SK-N-SH (cell line): Measurements from ENCODE around the gene ADAMTS14. TPM values are rescaled to one million over a fixed set of nuclear protein-coding genes. Genes with fewer than 3 reads are reported as not detected.

Experiments
- CTCF ChIA-PET: fragments of 300-600, 350-600 bp; formaldehyde crosslinking; extraction: SDS; loops from one replicate; lab custom pipeline; 2021; lab: Yijun Ruan, JAX
- POLR2A ChIA-PET: fragments of 350-600 bp; sonication (Branson Sonifier 250); formaldehyde crosslinking; extraction: SDS; loops from one replicate; lab custom pipeline; 2020; ENCODE audit warnings: antibody characterized with exemption, inconsistent platforms; lab: Yijun Ruan, JAX
- DNase-seq: peaks from one replicate; pipeline ENCODE4 v3.0.0; 2012
- H2AFZ ChIP-seq: fragments of 200-600 bp; sonication (generic); 2 replicates; pipeline ENCODE4 v1.8.1; 2016; ENCODE audit warnings: antibody characterized with exemption, mild to moderate bottlenecking, low read depth
- H3F3A ChIP-seq: fragments of 200-600 bp; sonication (generic); replicated peaks from 2 replicates; pipeline ENCODE3; 2016; ENCODE audit warnings: antibody characterized with exemption, mild to moderate bottlenecking; ENCODE audit not compliant: insufficient read depth
- H3K27ac ChIP-seq, 2 experiments: fragments of 200-500 bp in 1 of 2; fragments of 200-600 bp in 1 of 2; sonication (Bioruptor generic) in 1 of 2; sonication (generic), shearing (Covaris generic) in 1 of 2; 2 replicates each; pipeline versions ENCODE4 v1.5.1 to v1.6.1; 2014 to 2016; ENCODE audit warnings: low read depth in 2 of 2, inconsistent platforms in 1 of 2, low read length in 1 of 2, mild to moderate bottlenecking in 1 of 2, mixed read lengths in 1 of 2
- H3K27me3 ChIP-seq: fragments of 200-600 bp; sonication (generic), shearing (Covaris generic); 2 replicates; pipeline ENCODE4 v1.6.1; 2016; ENCODE audit warnings: mixed run types; ENCODE audit not compliant: insufficient read depth
- H3K36me3 ChIP-seq, 2 experiments: fragments of 200-500 bp in 1 of 2; fragments of 200-600 bp in 1 of 2; sonication (Bioruptor generic) in 1 of 2; sonication (generic) in 1 of 2; replicated peaks in 1 of 2; 2 replicates each; pipeline versions ENCODE3 to v1.5.1; 2014 to 2016; ENCODE audit warnings: low read length in 1 of 2, mild to moderate bottlenecking in 1 of 2; ENCODE audit not compliant: insufficient read depth in 2 of 2, control insufficient read depth in 1 of 2
- H3K4me1 ChIP-seq, 2 experiments: fragments of 200-500 bp in 1 of 2; fragments of 200-600 bp in 1 of 2; sonication (Bioruptor generic) in 1 of 2; sonication (generic), shearing (Covaris generic) in 1 of 2; 2 replicates each; pipeline versions ENCODE4 v1.5.1 to v1.6.1; 2014 to 2016; ENCODE audit warnings: low read depth in 1 of 2, low read length in 1 of 2, mixed run types in 1 of 2; ENCODE audit not compliant: insufficient read depth in 2 of 2, control insufficient read depth in 1 of 2
- H3K4me2 ChIP-seq: fragments of 200-600 bp; sonication (generic), shearing (Covaris generic); 2 replicates; pipeline ENCODE4 v1.6.1; 2017; ENCODE audit warnings: mixed run types
- H3K4me3 ChIP-seq, 2 experiments: fragments of 200-500 bp in 1 of 2; fragments of 200-600 bp in 1 of 2; sonication (Bioruptor generic) in 1 of 2; sonication (generic), shearing (Covaris generic) in 1 of 2; 2 replicates each; pipeline versions ENCODE4 v1.5.1 to v1.8.1; 2014 to 2016; ENCODE audit warnings: low read depth in 2 of 2, inconsistent platforms in 1 of 2, low read length in 1 of 2, mild to moderate bottlenecking in 1 of 2, mixed read lengths in 1 of 2, moderate library complexity in 1 of 2
- H3K79me2 ChIP-seq: fragments of 200-600 bp; sonication (generic); 2 replicates; pipeline ENCODE4 v1.8.1; 2017; ENCODE audit warnings: mild to moderate bottlenecking; ENCODE audit not compliant: insufficient read depth
- H3K9ac ChIP-seq: fragments of 200-600 bp; sonication (generic); 2 replicates; pipeline ENCODE4 v1.6.1; 2017; ENCODE audit warnings: mixed run types
- H3K9me2 ChIP-seq: fragments of 200-600 bp; sonication (generic); 2 replicates; pipeline ENCODE4 v1.6.1; 2017; ENCODE audit warnings: mixed run types
- H3K9me3 ChIP-seq: fragments of 200-600 bp; sonication (generic); 2 replicates; pipeline ENCODE4 v1.6.1; 2017; ENCODE audit warnings: mixed run types, mild to moderate bottlenecking, moderate library complexity
- H4K20me1 ChIP-seq: fragments of 200-600 bp; sonication (generic); 2 replicates; pipeline ENCODE4 v1.6.1; 2017; ENCODE audit warnings: mild to moderate bottlenecking, mixed run types; ENCODE audit not compliant: insufficient read depth
- EP300 ChIP-seq, 2 experiments: IDR thresholded peaks; 2 replicates each; pipeline versions ENCODE4 v1.4.0 to v1.6.1; 2012; ENCODE audit warnings: borderline replicate concordance in 1 of 2, low read depth in 1 of 2, low read length in 1 of 2
- EZH2phosphoT487 ChIP-seq: fragments of 200-600 bp; sonication (generic); IDR thresholded peaks from 2 replicates; pipeline ENCODE4 v1.6.1; 2017; ENCODE audit warnings: low read depth, mixed run types, mild to moderate bottlenecking, antibody characterized with exemption, moderate library complexity, borderline replicate concordance
- FOSL2 ChIP-seq: IDR thresholded peaks from 2 replicates; pipeline ENCODE4 v1.4.0; 2012; ENCODE audit warnings: low read depth, mild to moderate bottlenecking, moderate library complexity, borderline replicate concordance
- FOXJ3 ChIP-seq: sonication (generic); formaldehyde crosslinking; IDR thresholded peaks from 2 replicates; pipeline ENCODE4 v1.5.1; 2020; ENCODE audit warnings: mild to moderate bottlenecking, missing genetic modification reagents
- JUND ChIP-seq: IDR thresholded peaks from 2 replicates; pipeline ENCODE4 v1.4.0; 2012
- MEF2A ChIP-seq: IDR thresholded peaks from 2 replicates; pipeline ENCODE4 v1.4.0; 2012; ENCODE audit warnings: low read depth, borderline replicate concordance
- MXI1 ChIP-seq: IDR thresholded peaks from 2 replicates; pipeline ENCODE4 v1.6.1; 2012; ENCODE audit warnings: mild to moderate bottlenecking, low read depth, low read length, improper control_type of control experiment
- NRF1 ChIP-seq: IDR thresholded peaks from 2 replicates; pipeline ENCODE4 v1.6.1; 2012; ENCODE audit warnings: low read depth, mild to moderate bottlenecking, low read length
- POLR2AphosphoS5 ChIP-seq: IDR thresholded peaks from 2 replicates; pipeline ENCODE4 v1.6.1; 2012; ENCODE audit warnings: low read depth, low read length
- RCOR1 ChIP-seq: fragments of 150-350 bp; IDR thresholded peaks from 2 replicates; pipeline ENCODE4 v1.6.1; 2017; ENCODE audit warnings: antibody characterized with exemption, low read length
- RFX5 ChIP-seq: IDR thresholded peaks from 2 replicates; pipeline ENCODE4 v1.6.1; 2012; ENCODE audit warnings: mild to moderate bottlenecking, improper control_type of control experiment, low read length
- RXRA ChIP-seq: IDR thresholded peaks from 2 replicates; pipeline ENCODE4 v1.4.0; 2012; ENCODE audit warnings: low read depth, mild to moderate bottlenecking, borderline replicate concordance
- TEAD4 ChIP-seq: IDR thresholded peaks from 2 replicates; pipeline ENCODE4 v1.4.0; 2012; ENCODE audit warnings: mild to moderate bottlenecking, borderline replicate concordance; ENCODE audit not compliant: insufficient read depth
- YY1 ChIP-seq: IDR thresholded peaks from 2 replicates; pipeline ENCODE4 v1.4.0; 2012; ENCODE audit warnings: low read depth, mild to moderate bottlenecking
- WGBS: methylation state at CpG from one replicate; pipeline ENCODE4 v1.1.6; 2017; ENCODE audit warnings: low lambda C conversion rate; 5-methylcytosine and 5-hydroxymethylcytosine counted together
- polyA plus RNA-seq, 3 experiments: library from polyadenylated mRNA; depleted of rRNA; stranded (reverse); fragments of >200 nt; gene quantifications; 2 replicates each; pipeline ENCODE4 v1.2.3, GENCODE V29; 2012
- TF ChIP-seq, protein P1 (sequence below): IDR thresholded peaks from 2 replicates; pipeline ENCODE4 v1.4.0; 2012; ENCODE audit warnings: low read depth
- TF ChIP-seq, protein P2 (sequence below): IDR thresholded peaks from 2 replicates; pipeline ENCODE4 v1.4.0; 2012; ENCODE audit warnings: low read depth, borderline replicate concordance
- TF ChIP-seq, protein P3 (sequence below): fragments of 150-350 bp; IDR thresholded peaks from 2 replicates; pipeline ENCODE4 v1.6.1; 2017; ENCODE audit warnings: antibody characterized with exemption, low read length, low read depth, borderline replicate concordance
- TF ChIP-seq, protein P4 (sequence below): IDR thresholded peaks from 2 replicates; pipeline ENCODE4; 2012
- TF ChIP-seq, protein P5 (sequence below): IDR thresholded peaks from 2 replicates; pipeline ENCODE4 v1.4.0; 2012; ENCODE audit warnings: low read depth, borderline replicate concordance
- TF ChIP-seq, protein P6 (sequence below): IDR thresholded peaks from 2 replicates; pipeline ENCODE4 v1.6.1; 2012; ENCODE audit warnings: mild to moderate bottlenecking, low read depth, low read length, moderate library complexity

ADAMTS14 gene
- polyA plus RNA-seq, 1 of the 3 experiments (the other 2 are of a cell fraction): 1.1 TPM

DNA sequence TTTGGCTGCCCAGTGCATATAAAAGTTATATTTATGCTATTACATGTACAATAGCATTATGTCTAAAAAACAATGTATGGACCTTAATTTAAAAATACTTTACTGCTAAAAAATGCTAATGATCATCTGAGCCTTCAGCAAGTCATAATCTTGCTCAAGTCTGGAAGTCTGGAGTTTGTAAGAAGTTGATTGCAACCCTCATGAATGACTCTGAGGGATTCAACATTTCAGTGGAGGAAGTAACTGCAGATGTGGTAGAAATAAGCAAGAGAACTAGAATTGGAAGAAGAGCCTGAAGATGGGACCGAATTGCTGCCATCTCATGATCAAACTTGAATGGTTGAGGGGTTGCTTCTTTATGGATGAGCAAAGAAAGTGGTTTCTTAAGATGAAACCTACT is 13.0 kb upstream of the ADAMTS14 start:
- TF ChIP-seq, protein P1, sequence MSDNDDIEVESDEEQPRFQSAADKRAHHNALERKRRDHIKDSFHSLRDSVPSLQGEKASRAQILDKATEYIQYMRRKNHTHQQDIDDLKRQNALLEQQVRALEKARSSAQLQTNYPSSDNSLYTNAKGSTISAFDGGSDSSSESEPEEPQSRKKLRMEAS: no peak
- TF ChIP-seq RFX5 (no peak), MXI1 (no peak), EP300 (IDR thresholded peaks at IDR 0.05; ENCODE audit: borderline replicate concordance in 1 of 2, low read depth in 1 of 2, low read length in 1 of 2) (no peak)
- POLR2A ChIA-PET: no interaction called here
- H3K36me3 ChIP-seq: no peaks in the 10 kb centered on the region
- CTCF ChIA-PET: no interaction called here
- H3K9me3 ChIP-seq: no peaks in the 10 kb centered on the region
- DNase-seq: no peak
- H4K20me1 ChIP-seq: no peaks in the 10 kb centered on the region
- H3K4me3 ChIP-seq: no peak overlapping the region
- H3F3A ChIP-seq: peaks cover 24% of the 10 kb centered on the region
- no peak overlapping the region for H2AFZ ChIP-seq
- H3K9me2 ChIP-seq: no peaks in the 10 kb centered on the region
- peaks cover 4 to 16% of the 10 kb centered on the region in 2 experiments for H3K4me1 ChIP-seq
- no peaks in the 10 kb centered on the region for H3K79me2 ChIP-seq
- no peak overlapping the region for H3K4me2 ChIP-seq
- no peak overlapping the region for H3K9ac ChIP-seq
- H3K27ac ChIP-seq: no peak overlapping the region
- WGBS: 28% methylated on average over 1 of the region's 1 CpG
- no peaks in the 10 kb centered on the region for H3K27me3 ChIP-seq

DNA sequence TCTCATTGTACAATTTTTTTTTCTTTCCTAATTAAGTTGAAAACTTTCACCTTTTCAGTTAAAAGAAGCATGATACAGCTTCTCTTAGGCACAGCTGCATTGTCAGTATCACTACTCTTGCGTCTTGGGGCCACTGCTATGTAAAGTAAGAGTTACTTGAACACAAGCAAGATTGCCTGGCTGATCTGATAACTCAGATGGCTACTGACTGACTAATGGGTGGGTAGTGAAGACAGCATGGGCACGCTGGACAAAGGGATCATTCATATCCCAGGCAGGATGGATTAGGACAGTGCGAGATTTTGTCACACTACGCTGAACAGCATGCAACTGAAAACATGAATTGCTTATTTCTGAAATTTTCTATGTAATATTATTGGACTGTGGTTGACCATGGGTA is 11.6 kb upstream of the ADAMTS14 start:
- Histone ChIP-seq H3F3A (peaks cover 27% of the 10 kb centered on the region), H2AFZ (no peak overlapping the region), H3K36me3 (no peaks in the 10 kb centered on the region), H3K9me2 (no peaks in the 10 kb centered on the region), H3K79me2 (no peaks in the 10 kb centered on the region), H3K4me3 (no peak overlapping the region), H3K9ac (no peak overlapping the region), H3K4me1 (peaks cover 15 to 25% of the 10 kb centered on the region in 2 experiments), H4K20me1 (no peaks in the 10 kb centered on the region), H3K27me3 (no peaks in the 10 kb centered on the region), H3K27ac (no peak overlapping the region), H3K9me3 (no peaks in the 10 kb centered on the region), H3K4me2 (no peak overlapping the region)
- no peak for DNase-seq
- CTCF ChIA-PET: no interaction called here
- POLR2A ChIA-PET: no interaction called here
- WGBS: 73% methylated on average over 4 of the region's 4 CpGs
- TF ChIP-seq TEAD4: no peak
- TF ChIP-seq YY1: no peak
- no peak for TF ChIP-seq FOXJ3
- TF ChIP-seq, protein P2, sequence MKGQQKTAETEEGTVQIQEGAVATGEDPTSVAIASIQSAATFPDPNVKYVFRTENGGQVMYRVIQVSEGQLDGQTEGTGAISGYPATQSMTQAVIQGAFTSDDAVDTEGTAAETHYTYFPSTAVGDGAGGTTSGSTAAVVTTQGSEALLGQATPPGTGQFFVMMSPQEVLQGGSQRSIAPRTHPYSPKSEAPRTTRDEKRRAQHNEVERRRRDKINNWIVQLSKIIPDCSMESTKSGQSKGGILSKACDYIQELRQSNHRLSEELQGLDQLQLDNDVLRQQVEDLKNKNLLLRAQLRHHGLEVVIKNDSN: no peak
- TF ChIP-seq, protein P3, sequence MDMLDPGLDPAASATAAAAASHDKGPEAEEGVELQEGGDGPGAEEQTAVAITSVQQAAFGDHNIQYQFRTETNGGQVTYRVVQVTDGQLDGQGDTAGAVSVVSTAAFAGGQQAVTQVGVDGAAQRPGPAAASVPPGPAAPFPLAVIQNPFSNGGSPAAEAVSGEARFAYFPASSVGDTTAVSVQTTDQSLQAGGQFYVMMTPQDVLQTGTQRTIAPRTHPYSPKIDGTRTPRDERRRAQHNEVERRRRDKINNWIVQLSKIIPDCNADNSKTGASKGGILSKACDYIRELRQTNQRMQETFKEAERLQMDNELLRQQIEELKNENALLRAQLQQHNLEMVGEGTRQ: no peak
- no peak for TF ChIP-seq RXRA
- TF ChIP-seq MXI1: no peak
- TF ChIP-seq, protein P4, sequence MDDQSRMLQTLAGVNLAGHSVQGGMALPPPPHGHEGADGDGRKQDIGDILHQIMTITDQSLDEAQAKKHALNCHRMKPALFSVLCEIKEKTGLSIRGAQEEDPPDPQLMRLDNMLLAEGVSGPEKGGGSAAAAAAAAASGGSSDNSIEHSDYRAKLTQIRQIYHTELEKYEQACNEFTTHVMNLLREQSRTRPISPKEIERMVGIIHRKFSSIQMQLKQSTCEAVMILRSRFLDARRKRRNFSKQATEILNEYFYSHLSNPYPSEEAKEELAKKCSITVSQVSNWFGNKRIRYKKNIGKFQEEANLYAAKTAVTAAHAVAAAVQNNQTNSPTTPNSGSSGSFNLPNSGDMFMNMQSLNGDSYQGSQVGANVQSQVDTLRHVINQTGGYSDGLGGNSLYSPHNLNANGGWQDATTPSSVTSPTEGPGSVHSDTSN: no peak
- TF ChIP-seq RCOR1: no peak
- no peak for TF ChIP-seq POLR2AphosphoS5
- no peak for TF ChIP-seq JUND
- no peak for TF ChIP-seq RFX5
- TF ChIP-seq, protein P5, sequence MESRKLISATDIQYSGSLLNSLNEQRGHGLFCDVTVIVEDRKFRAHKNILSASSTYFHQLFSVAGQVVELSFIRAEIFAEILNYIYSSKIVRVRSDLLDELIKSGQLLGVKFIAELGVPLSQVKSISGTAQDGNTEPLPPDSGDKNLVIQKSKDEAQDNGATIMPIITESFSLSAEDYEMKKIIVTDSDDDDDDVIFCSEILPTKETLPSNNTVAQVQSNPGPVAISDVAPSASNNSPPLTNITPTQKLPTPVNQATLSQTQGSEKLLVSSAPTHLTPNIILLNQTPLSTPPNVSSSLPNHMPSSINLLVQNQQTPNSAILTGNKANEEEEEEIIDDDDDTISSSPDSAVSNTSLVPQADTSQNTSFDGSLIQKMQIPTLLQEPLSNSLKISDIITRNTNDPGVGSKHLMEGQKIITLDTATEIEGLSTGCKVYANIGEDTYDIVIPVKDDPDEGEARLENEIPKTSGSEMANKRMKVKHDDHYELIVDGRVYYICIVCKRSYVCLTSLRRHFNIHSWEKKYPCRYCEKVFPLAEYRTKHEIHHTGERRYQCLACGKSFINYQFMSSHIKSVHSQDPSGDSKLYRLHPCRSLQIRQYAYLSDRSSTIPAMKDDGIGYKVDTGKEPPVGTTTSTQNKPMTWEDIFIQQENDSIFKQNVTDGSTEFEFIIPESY: no peak
- TF ChIP-seq, protein P6, sequence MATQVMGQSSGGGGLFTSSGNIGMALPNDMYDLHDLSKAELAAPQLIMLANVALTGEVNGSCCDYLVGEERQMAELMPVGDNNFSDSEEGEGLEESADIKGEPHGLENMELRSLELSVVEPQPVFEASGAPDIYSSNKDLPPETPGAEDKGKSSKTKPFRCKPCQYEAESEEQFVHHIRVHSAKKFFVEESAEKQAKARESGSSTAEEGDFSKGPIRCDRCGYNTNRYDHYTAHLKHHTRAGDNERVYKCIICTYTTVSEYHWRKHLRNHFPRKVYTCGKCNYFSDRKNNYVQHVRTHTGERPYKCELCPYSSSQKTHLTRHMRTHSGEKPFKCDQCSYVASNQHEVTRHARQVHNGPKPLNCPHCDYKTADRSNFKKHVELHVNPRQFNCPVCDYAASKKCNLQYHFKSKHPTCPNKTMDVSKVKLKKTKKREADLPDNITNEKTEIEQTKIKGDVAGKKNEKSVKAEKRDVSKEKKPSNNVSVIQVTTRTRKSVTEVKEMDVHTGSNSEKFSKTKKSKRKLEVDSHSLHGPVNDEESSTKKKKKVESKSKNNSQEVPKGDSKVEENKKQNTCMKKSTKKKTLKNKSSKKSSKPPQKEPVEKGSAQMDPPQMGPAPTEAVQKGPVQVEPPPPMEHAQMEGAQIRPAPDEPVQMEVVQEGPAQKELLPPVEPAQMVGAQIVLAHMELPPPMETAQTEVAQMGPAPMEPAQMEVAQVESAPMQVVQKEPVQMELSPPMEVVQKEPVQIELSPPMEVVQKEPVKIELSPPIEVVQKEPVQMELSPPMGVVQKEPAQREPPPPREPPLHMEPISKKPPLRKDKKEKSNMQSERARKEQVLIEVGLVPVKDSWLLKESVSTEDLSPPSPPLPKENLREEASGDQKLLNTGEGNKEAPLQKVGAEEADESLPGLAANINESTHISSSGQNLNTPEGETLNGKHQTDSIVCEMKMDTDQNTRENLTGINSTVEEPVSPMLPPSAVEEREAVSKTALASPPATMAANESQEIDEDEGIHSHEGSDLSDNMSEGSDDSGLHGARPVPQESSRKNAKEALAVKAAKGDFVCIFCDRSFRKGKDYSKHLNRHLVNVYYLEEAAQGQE: no peak
- no peak for TF ChIP-seq FOSL2
- TF ChIP-seq MEF2A: no peak
- no peak for TF ChIP-seq NRF1
- no peak for TF ChIP-seq EZH2phosphoT487
